NT2/D1 (cell line): ENCODE data around the gene ZNF486.
"Not testable (repeated sequence)": the region's sequence is repeated elsewhere in the genome, so short reads cannot be mapped to it uniquely, and the experiment has no call there.

ENCODE experiments used
- SUZ12 ChIP-seq: IDR thresholded peaks from 2 replicates; pipeline ENCODE4 v1.6.1; 2011; ENCODE audit not compliant: insufficient read length, insufficient read depth; ENCODE audit errors: extremely low read depth
- YY1 ChIP-seq: IDR thresholded peaks from 2 replicates; pipeline ENCODE4 v1.6.1; 2011; ENCODE audit not compliant: insufficient read length, insufficient read depth
- ZNF274 ChIP-seq: IDR thresholded peaks from 2 replicates; pipeline ENCODE4 v1.6.1; 2011; ENCODE audit warnings: mild to moderate bottlenecking, low read depth, low read length

GRCh38 chr19:20248258-20248657, 81.2 kb downstream of the ZNF486 start:
- TF ChIP-seq SUZ12, ZNF274, YY1: not testable (repeated sequence)
